Neuronal stem cell (in vitro differentiated cells): ENCODE results near the gene CHD2.
A peak's percentile ranks its signal among the peaks of the same experiment; 100 is the strongest.
"Not testable (repeated sequence)": the region's sequence is repeated elsewhere in the genome, so short reads cannot be mapped to it uniquely, and the experiment has no call there.

Experiments
- DNase-seq: peaks from one replicate; pipeline ENCODE4 v3.0.0-alpha.2; 2013; ENCODE audit warnings: low spot score
- H2AFZ ChIP-seq: one replicate; pipeline ENCODE4 v1.6.1; 2013; ENCODE audit warnings: mild to moderate bottlenecking, low read length, inconsistent platforms
- H2AK5ac ChIP-seq: 2 replicates; pipeline ENCODE4 v1.6.1; 2013; ENCODE audit warnings: low read depth, mild to moderate bottlenecking, inconsistent platforms, low read length, moderate library complexity, mixed read lengths
- H2BK120ac ChIP-seq: 2 replicates; pipeline ENCODE4 v1.6.1; 2013; ENCODE audit warnings: low read depth, mild to moderate bottlenecking, inconsistent platforms, low read length, moderate library complexity, mixed read lengths
- H2BK12ac ChIP-seq: one replicate; pipeline ENCODE4 v1.6.1; 2013; ENCODE audit warnings: low read length, inconsistent platforms
- H2BK15ac ChIP-seq: 2 replicates; pipeline ENCODE4 v1.6.1; 2013; ENCODE audit warnings: mild to moderate bottlenecking, low read length, inconsistent platforms, mixed read lengths
- H2BK5ac ChIP-seq: one replicate; pipeline ENCODE4 v1.6.1; 2013; ENCODE audit warnings: inconsistent platforms, mild to moderate bottlenecking, low read length, moderate library complexity
- H3K14ac ChIP-seq: one replicate; pipeline ENCODE4 v1.6.1; 2013; ENCODE audit warnings: low read length, inconsistent platforms
- H3K18ac ChIP-seq: 2 replicates; pipeline ENCODE4 v1.6.1; 2013; ENCODE audit warnings: low read length, inconsistent platforms
- H3K23ac ChIP-seq: 2 replicates; pipeline ENCODE4 v1.6.1; 2013; ENCODE audit warnings: low read depth, mild to moderate bottlenecking, mixed read lengths, low read length, inconsistent platforms; ENCODE audit not compliant: poor library complexity
- H3K27ac ChIP-seq: replicated peaks from 3 replicates; pipeline ENCODE4 v1.5.1; 2013; ENCODE audit warnings: low read length, inconsistent platforms
- H3K27me3 ChIP-seq, 3 experiments: 2 replicates each; pipeline ENCODE4 v1.6.1; 2013; ENCODE audit warnings: low read length in 3 of 3, mild to moderate bottlenecking in 2 of 3, inconsistent platforms in 1 of 3, low read depth in 1 of 3, mixed read lengths in 1 of 3, moderate library complexity in 1 of 3; ENCODE audit not compliant: control insufficient read depth in 3 of 3, insufficient read depth in 3 of 3
- H3K36me3 ChIP-seq, 2 donors: replicated peaks in 1 of 2; 2 replicates each; pipeline ENCODE4 v1.6.1; 2013; ENCODE audit warnings: low read length in 2 of 2; ENCODE audit not compliant: control insufficient read depth in 2 of 2, insufficient read depth in 2 of 2
- H3K4ac ChIP-seq: 2 replicates; pipeline ENCODE4 v1.6.1; 2013; ENCODE audit warnings: inconsistent platforms, mild to moderate bottlenecking, low read length, moderate library complexity
- H3K4me1 ChIP-seq, 2 donors: 1 replicate in 1 of 2; 2 replicates in 1 of 2; pipeline ENCODE4 v1.6.1; 2013; ENCODE audit warnings: low read length in 2 of 2, low read depth in 1 of 2; ENCODE audit not compliant: control insufficient read depth in 2 of 2, insufficient read depth in 1 of 2
- H3K4me2 ChIP-seq: one replicate; pipeline ENCODE4 v1.6.1; 2013; ENCODE audit warnings: mild to moderate bottlenecking, low read length, inconsistent platforms; ENCODE audit not compliant: insufficient read depth, poor library complexity, severe bottlenecking
- H3K4me3 ChIP-seq, 2 donors: 2 replicates each; pipeline ENCODE4 v1.5.1; 2013; ENCODE audit warnings: low read length in 2 of 2, mild to moderate bottlenecking in 2 of 2, inconsistent platforms in 1 of 2, moderate library complexity in 1 of 2
- H3K79me1 ChIP-seq: one replicate; pipeline ENCODE4 v1.6.1; 2013; ENCODE audit warnings: low read depth, mild to moderate bottlenecking, inconsistent platforms, low read length, moderate library complexity
- H3K9ac ChIP-seq: one replicate; pipeline ENCODE4 v1.6.1; 2013; ENCODE audit warnings: mild to moderate bottlenecking, low read depth, low read length, inconsistent platforms; ENCODE audit not compliant: poor library complexity
- H3K9me3 ChIP-seq, 2 donors: replicated peaks in 1 of 2; 2 replicates each; pipeline versions ENCODE3 to v1.6.1; 2013; ENCODE audit warnings: low read length in 2 of 2, mild to moderate bottlenecking in 2 of 2, inconsistent platforms in 1 of 2, low read depth in 1 of 2, mixed read lengths in 1 of 2, moderate library complexity in 1 of 2; ENCODE audit not compliant: control insufficient read depth in 2 of 2, insufficient read depth in 1 of 2
- H4K8ac ChIP-seq: one replicate; pipeline ENCODE4 v1.6.1; 2013; ENCODE audit warnings: low read depth, mild to moderate bottlenecking, inconsistent platforms, low read length, moderate library complexity
- H4K91ac ChIP-seq: one replicate; pipeline ENCODE4 v1.6.1; 2013; ENCODE audit warnings: low read length, low read depth, mild to moderate bottlenecking, inconsistent platforms; ENCODE audit not compliant: poor library complexity
- WGBS, 2 donors: extraction: QIAGEN DNeasy Blood & Tissue Kit; methylation state at CpG; one replicate each; pipeline ENCODE4 v1.1.7; 2013; ENCODE audit warnings: missing lambda C conversion rate in 2 of 2, mixed read lengths in 1 of 2; ENCODE audit not compliant: insufficient read length in 2 of 2, insufficient replicate concordance in 1 of 2; ENCODE audit errors: extremely low coverage in 2 of 2; 5-methylcytosine and 5-hydroxymethylcytosine counted together

The CHD2 gene

DNA sequence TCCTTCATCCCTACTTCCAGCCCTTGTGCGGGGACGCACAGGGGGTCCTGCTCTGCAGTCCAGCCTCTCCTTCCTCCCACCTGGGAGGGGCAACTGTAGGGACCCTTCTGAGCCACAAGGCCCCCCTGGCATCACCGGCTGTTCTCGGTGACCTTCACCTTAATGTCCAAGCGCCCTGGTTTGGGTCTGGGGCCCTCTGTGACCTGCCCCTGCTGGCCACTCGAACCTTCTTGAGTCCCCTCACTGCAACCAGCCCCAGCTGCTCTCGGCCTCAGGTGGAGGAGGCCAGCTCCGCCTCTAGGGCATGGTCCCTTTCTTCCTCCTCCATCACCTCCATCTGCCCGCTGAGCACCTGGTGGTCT is 131.0 kb downstream of the CHD2 start:
- Histone ChIP-seq H2AK5ac (peak overlapping the region; percentile 59), H2AFZ (peak overlapping the region; percentile 76), H2BK15ac (peak overlapping the region; percentile 98), H3K9ac (peak overlapping the region; percentile 32), H3K4me1 (peaks cover 2 to 15% of the 10 kb centered on the region in 2 donors), H2BK120ac (peak overlapping the region; percentile 84), H3K27me3 (no peaks in the 10 kb centered on the region), H3K36me3 (peaks cover 14 to 32% of the 10 kb centered on the region in 2 donors), H3K14ac (peak overlapping the region; percentile 75), H3K4me2 (no peak overlapping the region), H3K4me3 (no peak overlapping the region), H2BK5ac (peak overlapping the region; percentile 59), H3K4ac (peak overlapping the region; percentile 94), H4K8ac (no peak overlapping the region), H3K9me3 (peaks cover 0 to 3% of the 10 kb centered on the region in 2 donors), H3K18ac (peak overlapping the region; percentile 97), H2BK12ac (peak overlapping the region; percentile 91), H4K91ac (peak overlapping the region; percentile 94), H3K27ac (no peak overlapping the region), H3K79me1 (no peaks in the 10 kb centered on the region), H3K23ac (peak overlapping the region; percentile 29)
- WGBS, 2 donors, result no CpG with 5 or more reads among the region's 9 CpGs
- DNase-seq, result no peak

DNA sequence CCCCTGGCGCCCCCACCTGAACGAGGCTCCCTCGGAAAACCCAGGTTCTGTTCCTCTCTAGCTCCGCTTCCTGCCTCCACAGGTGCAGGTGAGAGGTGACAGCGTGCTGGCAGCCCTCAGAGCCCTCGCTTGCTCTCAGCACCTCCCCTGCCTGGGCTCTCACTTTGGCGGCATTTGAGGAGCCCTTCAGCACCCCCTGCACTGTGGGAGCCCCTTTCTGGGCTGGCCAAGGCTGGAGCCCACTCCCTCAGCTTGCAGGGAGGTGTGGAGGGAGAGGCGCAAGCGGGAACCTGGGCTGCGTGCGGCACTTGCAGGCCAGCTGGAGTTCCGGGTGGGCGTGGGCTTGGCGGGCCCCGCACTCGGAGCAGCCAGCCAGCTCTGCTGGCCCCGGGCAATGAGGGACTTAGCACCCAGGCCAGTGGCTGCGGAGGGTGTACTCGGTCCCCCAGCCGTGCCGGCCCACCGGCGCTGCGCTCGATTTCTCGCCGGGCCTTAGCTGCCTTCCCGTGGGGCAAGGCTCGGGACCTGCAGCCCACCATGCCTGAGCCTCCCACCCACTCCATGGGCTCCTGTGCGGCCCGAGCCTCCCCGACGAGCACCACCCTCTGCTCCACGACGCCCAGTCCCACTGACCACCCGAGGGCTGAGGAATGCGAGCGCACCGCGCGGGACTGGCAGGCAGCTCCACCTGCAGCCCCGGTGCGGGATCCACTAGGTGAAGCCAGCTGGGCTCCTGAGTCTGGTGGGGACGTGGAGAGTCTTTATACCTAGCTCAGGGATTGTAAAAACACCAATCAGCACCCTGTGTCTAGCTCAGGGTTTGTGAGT is 131.6 kb downstream of the CHD2 start:
- Histone ChIP-seq H3K36me3 (peaks cover 8 to 26% of the 10 kb centered on the region in 2 donors), H2BK5ac (peak overlapping the region; percentile 59), H2BK120ac (peak overlapping the region; percentile 84), H2BK12ac (peak overlapping the region; percentile 93), H3K4me1 (peaks cover 2 to 19% of the 10 kb centered on the region in 2 donors), H2BK15ac (peak overlapping the region; percentile 98), H3K18ac (peak overlapping the region; percentile 76), H2AK5ac (peak overlapping the region; percentile 59)
- not testable (repeated sequence) for H3K79me1 ChIP-seq, H3K4me2 ChIP-seq, H2AFZ ChIP-seq, H3K23ac ChIP-seq, H3K27me3 ChIP-seq, H4K8ac ChIP-seq, DNase-seq, H3K4me3 ChIP-seq, H3K27ac ChIP-seq, H3K9me3 ChIP-seq, H3K14ac ChIP-seq, H3K9ac ChIP-seq, H4K91ac ChIP-seq, H3K4ac ChIP-seq
- no CpG with 5 or more reads among the region's 44 CpGs for WGBS, 2 donors

DNA sequence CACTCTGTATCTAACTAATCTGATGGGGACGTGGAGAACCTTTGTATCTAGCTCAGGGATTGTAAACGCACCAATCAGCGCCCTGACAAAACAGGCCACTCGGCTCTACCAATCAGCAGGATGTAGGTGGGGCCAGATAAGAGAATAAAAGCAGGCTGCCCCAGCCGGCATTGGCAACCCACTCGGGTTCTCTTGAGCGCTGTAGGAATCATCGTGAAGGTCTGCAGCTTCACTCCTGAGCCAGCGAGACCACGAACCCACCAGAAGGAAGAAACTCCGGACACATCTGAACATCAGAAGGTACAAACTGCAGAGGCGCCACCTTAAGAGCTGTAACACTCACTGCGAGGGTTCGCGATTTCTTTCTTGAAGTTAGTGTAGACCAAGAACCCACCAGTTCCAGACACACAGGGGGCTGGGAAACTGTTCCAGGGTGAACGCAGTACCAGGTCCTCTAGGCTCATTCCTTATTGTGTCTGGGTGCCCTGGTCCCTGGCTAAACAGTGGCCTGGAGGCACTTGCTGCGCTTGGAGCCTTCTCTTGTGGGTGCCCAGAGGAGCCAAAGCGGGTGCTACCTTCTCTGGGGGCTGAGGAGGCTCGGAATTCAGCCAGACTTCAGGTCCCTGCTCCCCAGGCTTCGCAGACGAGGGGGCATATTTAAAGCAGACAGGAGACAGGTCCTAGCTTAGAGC is 132.5 kb downstream of the CHD2 start:
- not testable (repeated sequence) for H2BK12ac ChIP-seq, H3K9me3 ChIP-seq, H2BK120ac ChIP-seq, H2BK15ac ChIP-seq, H3K27ac ChIP-seq, H2AFZ ChIP-seq, H3K4ac ChIP-seq, DNase-seq, H3K4me3 ChIP-seq, H4K8ac ChIP-seq, H3K23ac ChIP-seq, H3K14ac ChIP-seq, H2BK5ac ChIP-seq, H3K79me1 ChIP-seq, H3K27me3 ChIP-seq, H3K9ac ChIP-seq, H3K4me2 ChIP-seq, H4K91ac ChIP-seq
- peaks cover 5 to 23% of the 10 kb centered on the region in 2 donors for H3K4me1 ChIP-seq
- peak overlapping the region; percentile 8 for H2AK5ac ChIP-seq
- WGBS, 2 donors, result no CpG with 5 or more reads among the region's 21 CpGs
- H3K36me3 ChIP-seq, result peaks cover 3 to 18% of the 10 kb centered on the region in 2 donors
- peak overlapping the region; percentile 90 for H3K18ac ChIP-seq

DNA sequence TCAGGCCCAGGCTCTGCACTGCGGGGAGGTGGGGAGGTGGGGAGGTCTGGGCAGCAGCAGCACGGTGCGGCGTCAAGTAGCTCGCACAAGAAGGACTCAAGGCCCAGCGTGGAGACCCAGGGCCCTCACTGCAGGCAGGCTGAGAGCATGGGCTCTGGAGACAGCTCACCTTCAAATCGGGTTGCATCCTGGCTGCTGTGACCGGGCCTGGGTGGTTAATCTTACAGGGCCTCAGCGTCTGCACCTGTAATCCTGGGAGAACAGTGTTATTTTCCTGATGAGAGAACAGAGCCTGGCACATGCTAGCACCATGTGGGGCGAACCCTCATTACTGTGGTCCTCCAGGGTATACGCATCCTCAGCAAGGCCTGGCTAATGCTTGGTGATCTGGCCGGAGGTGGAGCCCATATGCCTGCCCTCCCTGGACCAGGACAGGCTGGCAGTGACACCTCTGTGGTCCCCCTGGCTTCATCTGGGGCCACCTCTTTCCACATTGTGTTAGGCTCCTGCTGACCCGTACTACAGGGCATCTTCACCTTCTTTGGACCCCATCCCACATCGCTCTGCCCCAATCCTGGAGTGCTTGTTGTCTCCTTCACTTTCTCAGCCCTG is 133.4 kb downstream of the CHD2 start:
- peak overlapping the region; percentile 75 for H2BK12ac ChIP-seq
- peak overlapping the region; percentile 80 for H4K91ac ChIP-seq

More for the DNA sequence above, 133.4 kb downstream of the CHD2 start:
- peaks cover 9 to 30% of the 10 kb centered on the region in 2 donors for H3K4me1 ChIP-seq
- H2AFZ ChIP-seq, result no peak overlapping the region
- no peak for DNase-seq
- H3K27ac ChIP-seq, result no peak overlapping the region
- H2AK5ac ChIP-seq, result peak overlapping the region; percentile 8
- no peak overlapping the region for H3K4me2 ChIP-seq
- no peak overlapping the region for H3K23ac ChIP-seq
- H3K36me3 ChIP-seq, result peaks cover 0 to 9% of the 10 kb centered on the region in 2 donors
- H2BK5ac ChIP-seq, result no peak overlapping the region
- peak overlapping the region; percentile 82 for H2BK15ac ChIP-seq
- H3K9ac ChIP-seq, result no peak overlapping the region
- H3K27me3 ChIP-seq, result no peaks in the 10 kb centered on the region
- no peak overlapping the region for H3K14ac ChIP-seq
- peaks cover 2% of the 10 kb centered on the region for H3K79me1 ChIP-seq
- no CpG with 5 or more reads among the region's 14 CpGs for WGBS, 2 donors
- H3K4ac ChIP-seq, result peak overlapping the region; percentile 84
- H3K4me3 ChIP-seq, result no peak overlapping the region
- H3K9me3 ChIP-seq, result peaks cover 0 to 7% of the 10 kb centered on the region in 2 donors
- peak overlapping the region; percentile 77 for H2BK120ac ChIP-seq
- peak overlapping the region; percentile 80 for H3K18ac ChIP-seq
- H4K8ac ChIP-seq, result no peak overlapping the region
